Spleen (tissue), 7 donors: ENCODE measurements around the gene SLC39A11.

Source experiments
- POLR2A ChIP-seq, 3 donors: fragments of 450-650 bp; IDR thresholded peaks; one replicate each; pipeline ENCODE4 v1.5.1; 2017; ENCODE audit warnings: antibody characterized with exemption in 3 of 3, mild to moderate bottlenecking in 1 of 3
- POLR2AphosphoS5 ChIP-seq, 3 donors: sonication (generic); formaldehyde crosslinking; IDR thresholded peaks; one replicate each; pipeline ENCODE4 v1.5.1; 2017; ENCODE audit warnings: antibody characterized with exemption in 3 of 3
- TF ChIP-seq, protein P1 (sequence below), 11 experiments: fragments of 200-600 bp in 7 of 11; fragments of 450-650 bp in 4 of 11; sonication (generic) in 4 of 11; IDR thresholded peaks in 8 of 11; conservative IDR thresholded peaks in 3 of 11; 1 replicate in 7 of 11; 2 replicates in 4 of 11; pipeline versions ENCODE4 v1.4.0 to v1.8.0; 2016 to 2021; ENCODE audit warnings: antibody characterized with exemption in 11 of 11, inconsistent platforms in 4 of 11, mild to moderate bottlenecking in 1 of 11
- donor health status: DM: no; HTN: no; CAD: no; lungs with moderate emphysema.
- donor health status: DM: no; HTN: no; CAD: no.
- donor health status: DM: no; HTN: no; CAD: no.

DNA sequence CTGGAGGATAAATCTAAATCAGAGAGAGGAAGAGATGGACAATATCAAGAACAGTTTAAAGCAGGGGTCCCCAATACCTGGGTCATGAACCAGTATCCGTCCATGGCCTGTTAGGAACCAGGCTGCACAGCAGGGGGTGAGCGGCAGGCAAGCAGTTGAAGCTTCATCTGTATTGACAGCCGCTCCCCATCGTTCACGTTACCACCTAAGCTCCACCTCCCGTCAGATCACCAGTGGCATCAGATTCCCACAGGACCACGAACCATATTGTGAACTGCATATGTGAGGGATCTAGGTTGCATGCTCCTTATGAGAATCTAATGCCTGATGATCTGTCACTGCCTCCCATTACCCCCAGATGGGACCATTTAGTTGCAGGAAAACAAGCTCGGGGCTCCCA is 226.5 kb downstream of the SLC39A11 start:
- TF ChIP-seq, protein P1, sequence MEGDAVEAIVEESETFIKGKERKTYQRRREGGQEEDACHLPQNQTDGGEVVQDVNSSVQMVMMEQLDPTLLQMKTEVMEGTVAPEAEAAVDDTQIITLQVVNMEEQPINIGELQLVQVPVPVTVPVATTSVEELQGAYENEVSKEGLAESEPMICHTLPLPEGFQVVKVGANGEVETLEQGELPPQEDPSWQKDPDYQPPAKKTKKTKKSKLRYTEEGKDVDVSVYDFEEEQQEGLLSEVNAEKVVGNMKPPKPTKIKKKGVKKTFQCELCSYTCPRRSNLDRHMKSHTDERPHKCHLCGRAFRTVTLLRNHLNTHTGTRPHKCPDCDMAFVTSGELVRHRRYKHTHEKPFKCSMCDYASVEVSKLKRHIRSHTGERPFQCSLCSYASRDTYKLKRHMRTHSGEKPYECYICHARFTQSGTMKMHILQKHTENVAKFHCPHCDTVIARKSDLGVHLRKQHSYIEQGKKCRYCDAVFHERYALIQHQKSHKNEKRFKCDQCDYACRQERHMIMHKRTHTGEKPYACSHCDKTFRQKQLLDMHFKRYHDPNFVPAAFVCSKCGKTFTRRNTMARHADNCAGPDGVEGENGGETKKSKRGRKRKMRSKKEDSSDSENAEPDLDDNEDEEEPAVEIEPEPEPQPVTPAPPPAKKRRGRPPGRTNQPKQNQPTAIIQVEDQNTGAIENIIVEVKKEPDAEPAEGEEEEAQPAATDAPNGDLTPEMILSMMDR (IDR thresholded peaks at IDR 0.05 in 8 of 11, conservative IDR thresholded peaks at IDR 0.05 in 3 of 11), result no peak
- no peak for TF ChIP-seq POLR2A (IDR thresholded peaks at IDR 0.05)
- TF ChIP-seq POLR2AphosphoS5 (IDR thresholded peaks at IDR 0.05), result no peak
